ENCODE data around the gene NHERF1. TPM values are rescaled to one million over a fixed set of nuclear protein-coding genes. Genes with fewer than 3 reads are reported as not detected.

NHERF1 gene
- total and polyA plus RNA-seq, 2 of the 13 experiments (the other 11 are each of a cell fraction or from before 2014, with no cell fraction given): 169 to 269 TPM

- TF ChIP-seq, protein P1, sequence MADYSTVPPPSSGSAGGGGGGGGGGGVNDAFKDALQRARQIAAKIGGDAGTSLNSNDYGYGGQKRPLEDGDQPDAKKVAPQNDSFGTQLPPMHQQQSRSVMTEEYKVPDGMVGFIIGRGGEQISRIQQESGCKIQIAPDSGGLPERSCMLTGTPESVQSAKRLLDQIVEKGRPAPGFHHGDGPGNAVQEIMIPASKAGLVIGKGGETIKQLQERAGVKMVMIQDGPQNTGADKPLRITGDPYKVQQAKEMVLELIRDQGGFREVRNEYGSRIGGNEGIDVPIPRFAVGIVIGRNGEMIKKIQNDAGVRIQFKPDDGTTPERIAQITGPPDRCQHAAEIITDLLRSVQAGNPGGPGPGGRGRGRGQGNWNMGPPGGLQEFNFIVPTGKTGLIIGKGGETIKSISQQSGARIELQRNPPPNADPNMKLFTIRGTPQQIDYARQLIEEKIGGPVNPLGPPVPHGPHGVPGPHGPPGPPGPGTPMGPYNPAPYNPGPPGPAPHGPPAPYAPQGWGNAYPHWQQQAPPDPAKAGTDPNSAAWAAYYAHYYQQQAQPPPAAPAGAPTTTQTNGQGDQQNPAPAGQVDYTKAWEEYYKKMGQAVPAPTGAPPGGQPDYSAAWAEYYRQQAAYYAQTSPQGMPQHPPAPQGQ (CRISPR knock-in tag; IDR thresholded peaks at IDR 0.05; ENCODE audit: borderline replicate concordance): no peak
- no peak for TF ChIP-seq GRHL1 (CRISPR knock-in tag; conservative IDR thresholded peaks at IDR 0.05)
- no peak for TF ChIP-seq ZZZ3 (CRISPR knock-in tag; IDR thresholded peaks at IDR 0.05; ENCODE audit: borderline replicate concordance)
- TF ChIP-seq FOXJ3 (CRISPR knock-in tag; IDR thresholded peaks at IDR 0.05; ENCODE audit: borderline replicate concordance): peak; percentile 61; the same call in 1 of the 2 replicates
- TF ChIP-seq ZNF652 (CRISPR knock-in tag; IDR thresholded peaks at IDR 0.05; ENCODE audit: borderline replicate concordance, low read depth): peak; percentile 25; the same call in 1 of the 2 replicates
- TF ChIP-seq CHD4 (IDR thresholded peaks at IDR 0.05; ENCODE audit: borderline replicate concordance, low read length): no peak
- TF ChIP-seq TERF1 (CRISPR knock-in tag; IDR thresholded peaks at IDR 0.05): no peak
- peak; percentile 79 for TF ChIP-seq ZNF331 (CRISPR knock-in tag; IDR thresholded peaks at IDR 0.05)
- no peak for TF ChIP-seq PAWR (CRISPR knock-in tag; IDR thresholded peaks at IDR 0.05; ENCODE audit: borderline replicate concordance)
- TF ChIP-seq ZNF792 (CRISPR knock-in tag; IDR thresholded peaks at IDR 0.05): no peak; the same call in 1 of the 2 replicates
- no peak for TF ChIP-seq ISX (CRISPR knock-in tag; conservative IDR thresholded peaks at IDR 0.05)
- TF ChIP-seq ZNF224 (CRISPR knock-in tag; IDR thresholded peaks at IDR 0.05): no peak
- peak; percentile 34; the same call in 1 of the 2 replicates for TF ChIP-seq ZNF12 (CRISPR knock-in tag; IDR thresholded peaks at IDR 0.05)
- TF ChIP-seq ZFP41 (CRISPR knock-in tag; IDR thresholded peaks at IDR 0.05; ENCODE audit: borderline replicate concordance): no peak
- no peak for TF ChIP-seq SP1 (IDR thresholded peaks at IDR 0.05)
- 0 out of 2 replicates have a peak, but pooled peaks have one; percentile 14 for TF ChIP-seq SP1 (CRISPR knock-in tag; IDR thresholded peaks at IDR 0.05)
- TF ChIP-seq, protein P2, sequence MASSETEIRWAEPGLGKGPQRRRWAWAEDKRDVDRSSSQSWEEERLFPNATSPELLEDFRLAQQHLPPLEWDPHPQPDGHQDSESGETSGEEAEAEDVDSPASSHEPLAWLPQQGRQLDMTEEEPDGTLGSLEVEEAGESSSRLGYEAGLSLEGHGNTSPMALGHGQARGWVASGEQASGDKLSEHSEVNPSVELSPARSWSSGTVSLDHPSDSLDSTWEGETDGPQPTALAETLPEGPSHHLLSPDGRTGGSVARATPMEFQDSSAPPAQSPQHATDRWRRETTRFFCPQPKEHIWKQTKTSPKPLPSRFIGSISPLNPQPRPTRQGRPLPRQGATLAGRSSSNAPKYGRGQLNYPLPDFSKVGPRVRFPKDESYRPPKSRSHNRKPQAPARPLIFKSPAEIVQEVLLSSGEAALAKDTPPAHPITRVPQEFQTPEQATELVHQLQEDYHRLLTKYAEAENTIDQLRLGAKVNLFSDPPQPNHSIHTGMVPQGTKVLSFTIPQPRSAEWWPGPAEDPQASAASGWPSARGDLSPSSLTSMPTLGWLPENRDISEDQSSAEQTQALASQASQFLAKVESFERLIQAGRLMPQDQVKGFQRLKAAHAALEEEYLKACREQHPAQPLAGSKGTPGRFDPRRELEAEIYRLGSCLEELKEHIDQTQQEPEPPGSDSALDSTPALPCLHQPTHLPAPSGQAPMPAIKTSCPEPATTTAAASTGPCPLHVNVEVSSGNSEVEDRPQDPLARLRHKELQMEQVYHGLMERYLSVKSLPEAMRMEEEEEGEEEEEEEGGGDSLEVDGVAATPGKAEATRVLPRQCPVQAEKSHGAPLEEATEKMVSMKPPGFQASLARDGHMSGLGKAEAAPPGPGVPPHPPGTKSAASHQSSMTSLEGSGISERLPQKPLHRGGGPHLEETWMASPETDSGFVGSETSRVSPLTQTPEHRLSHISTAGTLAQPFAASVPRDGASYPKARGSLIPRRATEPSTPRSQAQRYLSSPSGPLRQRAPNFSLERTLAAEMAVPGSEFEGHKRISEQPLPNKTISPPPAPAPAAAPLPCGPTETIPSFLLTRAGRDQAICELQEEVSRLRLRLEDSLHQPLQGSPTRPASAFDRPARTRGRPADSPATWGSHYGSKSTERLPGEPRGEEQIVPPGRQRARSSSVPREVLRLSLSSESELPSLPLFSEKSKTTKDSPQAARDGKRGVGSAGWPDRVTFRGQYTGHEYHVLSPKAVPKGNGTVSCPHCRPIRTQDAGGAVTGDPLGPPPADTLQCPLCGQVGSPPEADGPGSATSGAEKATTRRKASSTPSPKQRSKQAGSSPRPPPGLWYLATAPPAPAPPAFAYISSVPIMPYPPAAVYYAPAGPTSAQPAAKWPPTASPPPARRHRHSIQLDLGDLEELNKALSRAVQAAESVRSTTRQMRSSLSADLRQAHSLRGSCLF (CRISPR knock-in tag; IDR thresholded peaks at IDR 0.05; ENCODE audit: borderline replicate concordance): no peak
- no peak for TF ChIP-seq ZNF589 (CRISPR knock-in tag; conservative IDR thresholded peaks at IDR 0.05)
- TF ChIP-seq PHF20 (CRISPR knock-in tag; IDR thresholded peaks at IDR 0.05): no peak
- TF ChIP-seq ZNF746 (CRISPR knock-in tag; IDR thresholded peaks at IDR 0.05): peak; percentile 96
These were observed 10.1 kb upstream of the NHERF1 start (continued) for GRCh38 chr17:74738051-74738996.
